ENCODE results near the gene UVRAG. TPM values are rescaled to one million over a fixed set of nuclear protein-coding genes. Genes with fewer than 3 reads are reported as not detected.
"Not testable (repeated sequence)": the region's sequence is repeated elsewhere in the genome, so short reads cannot be mapped to it uniquely, and the experiment has no call there.

The UVRAG gene
- total RNA-seq, 1 experiment from 2014 or later: 52.7 TPM

- Histone ChIP-seq H3K9me3 (ENCODE audit: low read length) (no peaks in the 10 kb centered on the region), H3K4me3 (ENCODE audit: low read length) (no peak overlapping the region), H3K4me1 (ENCODE audit: low read length) (peaks cover 7% of the 10 kb centered on the region), H2AFZ (ENCODE audit: low read length) (no peak overlapping the region), H4K20me1 (ENCODE audit: insufficient read depth, low read depth, low read length) (no peaks in the 10 kb centered on the region), H3K9me2 (replicated peaks; ENCODE audit: insufficient read depth, low read length) (no peaks in the 10 kb centered on the region), H3K27ac (ENCODE audit: low read length) (0 out of 2 replicates have a peak overlapping the region, but pooled peaks have one; percentile 31), H3K36me3 (ENCODE audit: insufficient read depth, low read length) (0 out of 2 replicates have a peak, but pooled peaks cover 3% of the 10 kb centered on the region), H3K4me2 (ENCODE audit: low read depth, low read length, poor library complexity, severe bottlenecking) (no peak overlapping the region), H3K27me3 (ENCODE audit: low read length) (no peaks in the 10 kb centered on the region), H3K9ac (ENCODE audit: low read length) (no peak overlapping the region), H3K79me2 (ENCODE audit: low read length) (peaks cover 27% of the 10 kb centered on the region)
- no peak for DNase-seq
Observed at GRCh38 chr11:76077575-76078150, 262.7 kb downstream of the UVRAG start.

GRCh38 chr11:76081084-76081483, 266.1 kb downstream of the UVRAG start:
- H2AFZ ChIP-seq (ENCODE audit: low read length); DNase-seq; H4K20me1 ChIP-seq (ENCODE audit: insufficient read depth, low read depth, low read length); H3K4me2 ChIP-seq (ENCODE audit: low read depth, low read length, poor library complexity, severe bottlenecking); H3K4me3 ChIP-seq (ENCODE audit: low read length); H3K36me3 ChIP-seq (ENCODE audit: insufficient read depth, low read length); H3K27me3 ChIP-seq (ENCODE audit: low read length); H3K9ac ChIP-seq (ENCODE audit: low read length); H3K9me2 ChIP-seq (replicated peaks; ENCODE audit: insufficient read depth, low read length); H3K27ac ChIP-seq (ENCODE audit: low read length); H3K9me3 ChIP-seq (ENCODE audit: low read length): not testable (repeated sequence)
- peaks cover 14% of the 10 kb centered on the region; the same call in 1 of the 2 replicates for H3K4me1 ChIP-seq (ENCODE audit: low read length)
- H3K79me2 ChIP-seq (ENCODE audit: low read length): peaks cover 16% of the 10 kb centered on the region

GRCh38 chr11:76083563-76084451, 268.8 kb downstream of the UVRAG start:
- DNase-seq: no peak
- Histone ChIP-seq H3K9me3 (ENCODE audit: low read length) (no peaks in the 10 kb centered on the region), H3K9me2 (replicated peaks; ENCODE audit: insufficient read depth, low read length) (no peaks in the 10 kb centered on the region), H3K79me2 (ENCODE audit: low read length) (peaks cover 18% of the 10 kb centered on the region), H2AFZ (ENCODE audit: low read length) (no peak overlapping the region), H3K36me3 (ENCODE audit: insufficient read depth, low read length) (0 out of 2 replicates have a peak, but pooled peaks cover 2% of the 10 kb centered on the region), H3K27me3 (ENCODE audit: low read length) (no peaks in the 10 kb centered on the region), H3K4me3 (ENCODE audit: low read length) (no peak overlapping the region), H3K9ac (ENCODE audit: low read length) (no peak overlapping the region), H4K20me1 (ENCODE audit: insufficient read depth, low read depth, low read length) (no peaks in the 10 kb centered on the region), H3K4me2 (ENCODE audit: low read depth, low read length, poor library complexity, severe bottlenecking) (no peak overlapping the region), H3K4me1 (ENCODE audit: low read length) (peaks cover 14% of the 10 kb centered on the region; the same call in 1 of the 2 replicates), H3K27ac (ENCODE audit: low read length) (0 out of 2 replicates have a peak overlapping the region, but pooled peaks have one; percentile 31)

GRCh38 chr11:76085270-76085669, 270.3 kb downstream of the UVRAG start:
- H3K9ac ChIP-seq (ENCODE audit: low read length): no peak overlapping the region
- H3K9me2 ChIP-seq (replicated peaks; ENCODE audit: insufficient read depth, low read length): no peaks in the 10 kb centered on the region
- no peaks in the 10 kb centered on the region for H4K20me1 ChIP-seq (ENCODE audit: insufficient read depth, low read depth, low read length)
- no peak for DNase-seq
- H2AFZ ChIP-seq (ENCODE audit: low read length): no peak overlapping the region
- H3K27ac ChIP-seq (ENCODE audit: low read length): no peak overlapping the region
- H3K36me3 ChIP-seq (ENCODE audit: insufficient read depth, low read length): 0 out of 2 replicates have a peak, but pooled peaks cover 4% of the 10 kb centered on the region
- peaks cover 25% of the 10 kb centered on the region for H3K79me2 ChIP-seq (ENCODE audit: low read length)
- H3K4me2 ChIP-seq (ENCODE audit: low read depth, low read length, poor library complexity, severe bottlenecking): no peak overlapping the region
- peaks cover 14% of the 10 kb centered on the region; the same call in 1 of the 2 replicates for H3K4me1 ChIP-seq (ENCODE audit: low read length)
- no peaks in the 10 kb centered on the region for H3K27me3 ChIP-seq (ENCODE audit: low read length)
- no peak overlapping the region for H3K4me3 ChIP-seq (ENCODE audit: low read length)
- H3K9me3 ChIP-seq (ENCODE audit: low read length): no peaks in the 10 kb centered on the region

- H3K4me1 ChIP-seq (ENCODE audit: low read length): peaks cover 14% of the 10 kb centered on the region; the same call in 1 of the 2 replicates
- no peak overlapping the region for H3K9ac ChIP-seq (ENCODE audit: low read length)
- no peak overlapping the region for H3K27ac ChIP-seq (ENCODE audit: low read length)
- no peaks in the 10 kb centered on the region for H3K9me2 ChIP-seq (replicated peaks; ENCODE audit: insufficient read depth, low read length)
- no peak overlapping the region for H3K4me3 ChIP-seq (ENCODE audit: low read length)
- H3K27me3 ChIP-seq (ENCODE audit: low read length): no peaks in the 10 kb centered on the region
- no peak for DNase-seq
- H3K4me2 ChIP-seq (ENCODE audit: low read depth, low read length, poor library complexity, severe bottlenecking): no peak overlapping the region
- no peaks in the 10 kb centered on the region for H3K9me3 ChIP-seq (ENCODE audit: low read length)
- no peaks in the 10 kb centered on the region for H4K20me1 ChIP-seq (ENCODE audit: insufficient read depth, low read depth, low read length)
- peaks cover 41% of the 10 kb centered on the region for H3K79me2 ChIP-seq (ENCODE audit: low read length)
- H2AFZ ChIP-seq (ENCODE audit: low read length): no peak overlapping the region
- H3K36me3 ChIP-seq (ENCODE audit: insufficient read depth, low read length): 0 out of 2 replicates have a peak, but pooled peaks cover 4% of the 10 kb centered on the region
Observed at GRCh38 chr11:76086743-76087635, 272.0 kb downstream of the UVRAG start.

- Histone ChIP-seq H2AFZ (ENCODE audit: low read length) (no peak overlapping the region), H3K27ac (ENCODE audit: low read length) (no peak overlapping the region), H3K4me1 (ENCODE audit: low read length) (peaks cover 13% of the 10 kb centered on the region; the same call in 1 of the 2 replicates), H3K9me3 (ENCODE audit: low read length) (no peaks in the 10 kb centered on the region), H3K27me3 (ENCODE audit: low read length) (no peaks in the 10 kb centered on the region), H3K79me2 (ENCODE audit: low read length) (peaks cover 41% of the 10 kb centered on the region), H3K9ac (ENCODE audit: low read length) (no peak overlapping the region), H3K36me3 (ENCODE audit: insufficient read depth, low read length) (0 out of 2 replicates have a peak, but pooled peaks cover 4% of the 10 kb centered on the region), H3K4me3 (ENCODE audit: low read length) (no peak overlapping the region), H3K9me2 (replicated peaks; ENCODE audit: insufficient read depth, low read length) (no peaks in the 10 kb centered on the region), H3K4me2 (ENCODE audit: low read depth, low read length, poor library complexity, severe bottlenecking) (no peak overlapping the region), H4K20me1 (ENCODE audit: insufficient read depth, low read depth, low read length) (no peaks in the 10 kb centered on the region)
- no peak for DNase-seq
Observed at GRCh38 chr11:76087749-76088148, 272.7 kb downstream of the UVRAG start.

GRCh38 chr11:76088511-76088910, 273.5 kb downstream of the UVRAG start:
- H3K9me2 ChIP-seq (replicated peaks; ENCODE audit: insufficient read depth, low read length): no peaks in the 10 kb centered on the region

More at GRCh38 chr11:76088511-76088910, 273.5 kb downstream of the UVRAG start:
- peaks cover 6% of the 10 kb centered on the region; the same call in 1 of the 2 replicates for H3K4me1 ChIP-seq (ENCODE audit: low read length)
- H3K79me2 ChIP-seq (ENCODE audit: low read length): peaks cover 38% of the 10 kb centered on the region
- no peaks in the 10 kb centered on the region for H4K20me1 ChIP-seq (ENCODE audit: insufficient read depth, low read depth, low read length)
- no peak overlapping the region for H3K27ac ChIP-seq (ENCODE audit: low read length)
- DNase-seq: no peak
- no peak overlapping the region for H3K9ac ChIP-seq (ENCODE audit: low read length)
- no peak overlapping the region for H2AFZ ChIP-seq (ENCODE audit: low read length)
- 0 out of 2 replicates have a peak, but pooled peaks cover 4% of the 10 kb centered on the region for H3K36me3 ChIP-seq (ENCODE audit: insufficient read depth, low read length)
- H3K4me3 ChIP-seq (ENCODE audit: low read length): no peak overlapping the region
- H3K4me2 ChIP-seq (ENCODE audit: low read depth, low read length, poor library complexity, severe bottlenecking): no peak overlapping the region
- H3K27me3 ChIP-seq (ENCODE audit: low read length): no peaks in the 10 kb centered on the region
- no peaks in the 10 kb centered on the region for H3K9me3 ChIP-seq (ENCODE audit: low read length)
